OCI-LY3 (cell line): ENCODE results near the gene NUDT12.

ENCODE experiments used
- H2AFZ ChIP-seq: fragments of 200-600, 300-600 bp; shearing (Covaris generic); 2 replicates; pipeline ENCODE4 v1.6.0; 2014; ENCODE audit warnings: antibody characterized with exemption, low read depth, low read length
- H3K27ac ChIP-seq: fragments of 200-600, 300-600 bp; sonication (generic); 2 replicates; pipeline ENCODE4 v1.5.1; 2014; ENCODE audit warnings: mild to moderate bottlenecking, low read length, moderate library complexity, mixed read lengths
- H3K27me3 ChIP-seq: fragments of 200-600, 300-600 bp; sonication (generic); 2 replicates; pipeline ENCODE4 v1.6.1; 2014; ENCODE audit warnings: low read depth, low read length, mixed read lengths
- H3K36me3 ChIP-seq: fragments of 200-600, 300-600 bp; sonication (generic); replicated peaks from 2 replicates; pipeline ENCODE3; 2014; ENCODE audit warnings: low read depth, low read length, mixed read lengths
- H3K4me1 ChIP-seq: fragments of 300-600, 200-600 bp; sonication (generic); 2 replicates; pipeline ENCODE4 v1.6.1; 2014; ENCODE audit warnings: low read length, mixed read lengths
- H3K4me2 ChIP-seq: fragments of 200-600, 300-600 bp; sonication (generic); 2 replicates; pipeline ENCODE4 v1.6.1; 2014; ENCODE audit warnings: low read length, mixed read lengths
- H3K4me3 ChIP-seq: fragments of 300-600, 200-600 bp; sonication (generic); 2 replicates; pipeline ENCODE4 v1.5.1; 2014; ENCODE audit warnings: antibody characterized with exemption, mild to moderate bottlenecking, low read length, moderate library complexity
- H3K79me2 ChIP-seq: fragments of 300-600, 200-600 bp; shearing (Covaris generic); 2 replicates; pipeline ENCODE4 v1.6.1; 2014; ENCODE audit warnings: mild to moderate bottlenecking, low read length, mixed read lengths
- H3K9ac ChIP-seq: fragments of 300-600, 200-600 bp; shearing (Covaris generic); 2 replicates; pipeline ENCODE4 v1.6.0; 2014; ENCODE audit warnings: mild to moderate bottlenecking, low read length, moderate library complexity
- H3K9me3 ChIP-seq: fragments of 200-600, 300-600 bp; shearing (Covaris generic); 2 replicates; pipeline ENCODE4 v1.6.1; 2014; ENCODE audit warnings: low read length, mixed read lengths; ENCODE audit not compliant: insufficient read depth
- H4K20me1 ChIP-seq: fragments of 200-600, 300-600 bp; sonication (generic); 2 replicates; pipeline ENCODE4 v1.6.1; 2016; ENCODE audit warnings: low read length, mixed read lengths; ENCODE audit not compliant: insufficient read depth
- EZH2phosphoT487 ChIP-seq: fragments of 200-600 bp; shearing (Covaris generic); IDR thresholded peaks from 2 replicates; pipeline ENCODE4 v1.6.1; 2018; ENCODE audit warnings: antibody characterized with exemption, mixed run types, low read depth
- TF ChIP-seq, protein P1 (sequence below): fragments of 200-600, 300-600 bp; sonication (generic); IDR thresholded peaks from 2 replicates; pipeline ENCODE4 v1.5.1; 2014; ENCODE audit warnings: antibody characterized with exemption, low read length, low read depth

NUDT12 gene

DNA sequence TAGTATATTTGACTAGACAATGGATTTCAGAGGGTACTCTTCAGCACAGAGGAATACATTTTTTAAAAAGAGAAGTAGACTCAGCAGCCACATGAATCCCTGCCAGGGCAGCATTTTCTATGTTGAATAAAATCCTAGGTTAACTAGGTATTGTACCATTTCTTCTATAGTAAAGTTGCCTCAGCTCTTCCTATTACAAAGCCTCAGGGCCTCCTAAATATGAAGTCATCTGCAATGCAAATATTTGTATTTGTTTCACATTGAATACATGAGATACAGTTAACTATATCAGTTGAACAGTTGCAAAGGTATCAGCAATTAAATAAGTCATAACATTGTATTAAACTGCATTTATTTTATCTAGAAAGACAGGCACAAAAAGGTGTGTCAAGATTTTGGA, 59.5 kb downstream of the NUDT12 start:
- no peaks in the 10 kb centered on the region for H3K27me3 ChIP-seq
- no peak overlapping the region for H3K4me3 ChIP-seq
- H3K9ac ChIP-seq, result no peak overlapping the region
- TF ChIP-seq, protein P1, sequence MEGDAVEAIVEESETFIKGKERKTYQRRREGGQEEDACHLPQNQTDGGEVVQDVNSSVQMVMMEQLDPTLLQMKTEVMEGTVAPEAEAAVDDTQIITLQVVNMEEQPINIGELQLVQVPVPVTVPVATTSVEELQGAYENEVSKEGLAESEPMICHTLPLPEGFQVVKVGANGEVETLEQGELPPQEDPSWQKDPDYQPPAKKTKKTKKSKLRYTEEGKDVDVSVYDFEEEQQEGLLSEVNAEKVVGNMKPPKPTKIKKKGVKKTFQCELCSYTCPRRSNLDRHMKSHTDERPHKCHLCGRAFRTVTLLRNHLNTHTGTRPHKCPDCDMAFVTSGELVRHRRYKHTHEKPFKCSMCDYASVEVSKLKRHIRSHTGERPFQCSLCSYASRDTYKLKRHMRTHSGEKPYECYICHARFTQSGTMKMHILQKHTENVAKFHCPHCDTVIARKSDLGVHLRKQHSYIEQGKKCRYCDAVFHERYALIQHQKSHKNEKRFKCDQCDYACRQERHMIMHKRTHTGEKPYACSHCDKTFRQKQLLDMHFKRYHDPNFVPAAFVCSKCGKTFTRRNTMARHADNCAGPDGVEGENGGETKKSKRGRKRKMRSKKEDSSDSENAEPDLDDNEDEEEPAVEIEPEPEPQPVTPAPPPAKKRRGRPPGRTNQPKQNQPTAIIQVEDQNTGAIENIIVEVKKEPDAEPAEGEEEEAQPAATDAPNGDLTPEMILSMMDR, result no peak
- no peak for TF ChIP-seq EZH2phosphoT487
- no peaks in the 10 kb centered on the region for H3K36me3 ChIP-seq
- no peaks in the 10 kb centered on the region for H3K4me1 ChIP-seq
- H3K79me2 ChIP-seq, result no peaks in the 10 kb centered on the region
- no peak overlapping the region for H2AFZ ChIP-seq
- H4K20me1 ChIP-seq, result no peaks in the 10 kb centered on the region
- no peak overlapping the region for H3K27ac ChIP-seq
- no peak overlapping the region for H3K4me2 ChIP-seq
- H3K9me3 ChIP-seq, result no peaks in the 10 kb centered on the region

DNA sequence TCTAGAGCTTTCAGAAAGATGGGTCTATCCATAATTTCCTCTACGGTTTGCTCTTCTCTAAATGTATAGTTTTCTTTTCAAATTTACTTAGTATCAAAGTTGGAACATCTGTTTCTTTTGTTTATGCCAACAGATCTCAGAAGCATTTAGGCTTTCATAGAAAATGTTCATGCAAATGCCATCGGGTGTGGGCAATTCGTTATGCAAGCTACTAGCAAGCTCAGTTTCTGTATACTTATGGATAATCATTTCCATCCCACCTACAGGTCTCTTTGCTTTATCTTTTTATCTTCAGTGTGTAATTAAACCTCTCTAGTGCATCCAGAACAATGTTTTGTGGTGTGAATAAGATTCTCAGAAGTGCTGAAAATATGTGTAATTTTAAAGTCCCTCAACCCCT, 59.9 kb downstream of the NUDT12 start:
- H2AFZ ChIP-seq, result no peak overlapping the region
- H3K4me3 ChIP-seq, result no peak overlapping the region
- no peak overlapping the region for H3K4me2 ChIP-seq
- no peaks in the 10 kb centered on the region for H4K20me1 ChIP-seq
- H3K27ac ChIP-seq, result no peak overlapping the region
- no peak overlapping the region for H3K9ac ChIP-seq
- H3K27me3 ChIP-seq, result no peaks in the 10 kb centered on the region
- no peaks in the 10 kb centered on the region for H3K4me1 ChIP-seq
- H3K79me2 ChIP-seq, result no peaks in the 10 kb centered on the region
- TF ChIP-seq, protein P1, result no peak
- H3K9me3 ChIP-seq, result no peaks in the 10 kb centered on the region
- no peaks in the 10 kb centered on the region for H3K36me3 ChIP-seq
